B cell (primary cell): ENCODE data around the gene SLC44A1.

Experiments used
- CTCF ChIP-seq: fragments of 200-600 bp; IDR thresholded peaks from one replicate; pipeline ENCODE4 v1.8.0; 2022; ENCODE audit warnings: antibody characterized with exemption, mild to moderate bottlenecking
- EZH2 ChIP-seq: IDR thresholded peaks from 2 replicates; pipeline ENCODE4 v1.6.1; 2012; ENCODE audit warnings: borderline replicate concordance, low read depth, mild to moderate bottlenecking, moderate library complexity, low read length; ENCODE audit not compliant: insufficient read depth, poor library complexity, severe bottlenecking

GRCh38 chr9:105328296-105328695 lies 83.8 kb downstream of the SLC44A1 start:
- TF ChIP-seq EZH2 (no peak), CTCF (no peak)
